ENCODE measurements around the gene ASB6.

DNA sequence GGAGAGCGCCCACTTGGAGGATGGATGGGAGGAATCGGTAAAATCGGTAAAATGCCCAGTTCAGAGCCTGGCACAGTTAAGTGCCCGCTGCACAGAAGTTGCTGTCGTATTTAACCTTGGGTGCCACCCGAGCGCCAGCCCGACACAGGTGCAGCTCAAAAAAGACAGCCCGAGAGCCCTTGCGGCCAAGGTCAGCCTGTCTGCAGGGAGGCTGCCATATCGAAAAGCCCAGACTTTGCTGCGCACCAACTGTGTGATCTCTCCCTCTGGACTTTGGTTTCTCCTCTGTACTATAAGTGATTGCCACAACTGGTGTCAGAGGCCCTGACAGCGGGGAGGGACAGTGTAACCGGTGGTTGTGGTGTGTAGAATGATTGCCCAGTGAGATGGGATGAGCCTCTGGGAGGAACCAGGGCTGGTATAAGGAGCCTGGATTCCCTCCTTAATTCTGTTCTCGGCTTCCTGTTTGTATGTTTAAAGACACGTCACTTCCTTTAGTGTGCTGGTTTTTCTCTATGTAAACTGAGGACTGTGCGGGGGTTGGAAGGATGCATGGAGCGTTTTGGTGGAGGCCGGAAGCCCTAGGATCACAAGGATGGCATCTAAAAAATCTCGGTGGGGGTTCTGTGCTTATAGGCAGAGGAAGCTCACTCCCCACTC, 15.2 kb downstream of the ASB6 start:
- TF ChIP-seq CTCF (conservative IDR thresholded peaks at IDR 0.05; ENCODE audit: low read length) (no peak), EZH2phosphoT487 (IDR thresholded peaks at IDR 0.05; ENCODE audit: borderline replicate concordance) (no peak)

All from Loucy (cell line).